HL-60 (cell line): Measurements from ENCODE around the gene PTPRN.

Source experiments
- CTCF ChIP-seq: IDR thresholded peaks from one replicate; pipeline ENCODE4 v1.5.1; 2011; ENCODE audit warnings: low read length, control low read depth, inconsistent platforms; ENCODE audit not compliant: insufficient read depth
- GABPA ChIP-seq: IDR thresholded peaks from 2 replicates; pipeline ENCODE4 v1.6.1; 2012; ENCODE audit warnings: low read depth
- POLR2AphosphoS5 ChIP-seq: IDR thresholded peaks from 2 replicates; pipeline ENCODE4 v1.6.1; 2012; ENCODE audit warnings: low read depth

DNA sequence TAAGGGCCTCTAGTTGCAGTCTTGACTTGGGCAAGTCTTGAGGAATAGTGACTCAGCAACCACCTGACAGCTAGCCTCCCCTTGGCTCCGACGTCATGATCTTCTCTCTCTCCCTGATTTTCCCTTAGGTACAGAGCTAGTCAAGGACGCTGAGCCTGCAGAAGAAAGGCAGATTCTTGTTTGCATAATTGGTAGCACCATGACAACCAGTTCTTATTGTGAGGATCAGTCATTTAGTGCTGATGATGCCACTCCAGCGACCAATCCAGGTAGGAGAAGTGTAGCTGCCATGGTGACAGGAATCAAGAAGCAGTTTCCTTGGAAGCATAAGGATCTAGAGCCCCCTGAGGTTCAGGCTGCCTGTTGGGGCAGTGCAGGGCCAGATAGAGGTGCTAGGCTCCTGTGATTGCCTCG, 26.2 kb upstream of the PTPRN start:
- no peak for TF ChIP-seq CTCF
- no peak for TF ChIP-seq GABPA
- TF ChIP-seq POLR2AphosphoS5, result no peak
